Coronary artery (tissue), 2 donors: ENCODE data around the gene RPL13A.
"Not testable (repeated sequence)": the region's sequence is repeated elsewhere in the genome, so short reads cannot be mapped to it uniquely, and the experiment has no call there.

ENCODE experiments used
- DNase-seq: peaks from one replicate; pipeline ENCODE4 v3.0.0-alpha.2; 2017; ENCODE audit warnings: low spot score
- H3K27ac ChIP-seq, 2 donors: fragments of 200-600 bp; sonication (generic); one replicate each; pipeline ENCODE4 v1.5.1; 2016 to 2019
- H3K4me3 ChIP-seq: fragments of 200-600 bp; sonication (generic); 2 replicates; pipeline ENCODE4 v1.5.1; 2016; ENCODE audit warnings: mild to moderate bottlenecking, moderate library complexity
- TF ChIP-seq, protein P1 (sequence below): fragments of 200-600 bp; sonication (generic); IDR thresholded peaks from one replicate; pipeline ENCODE4 v1.5.1; 2019; ENCODE audit warnings: antibody characterized with exemption

Gene RPL13A

DNA sequence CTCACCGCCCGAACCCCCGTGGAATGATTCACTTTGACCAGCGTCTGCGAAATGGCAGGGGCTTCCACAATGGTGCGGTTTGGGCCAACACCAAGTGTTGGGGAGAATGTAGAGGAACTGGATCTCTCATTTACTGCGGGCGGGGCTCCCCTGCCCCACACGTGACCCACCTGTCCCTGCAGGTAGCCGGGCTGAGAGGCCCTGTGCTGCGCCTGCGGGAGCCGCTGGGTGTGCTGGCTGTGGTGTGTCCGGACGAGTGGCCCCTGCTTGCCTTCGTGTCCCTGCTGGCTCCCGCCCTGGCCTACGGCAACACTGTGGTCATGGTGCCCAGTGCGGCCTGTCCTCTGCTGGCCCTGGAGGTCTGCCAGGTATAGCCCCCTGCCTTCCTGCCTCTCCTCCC, 19.2 kb upstream of the RPL13A start:
- TF ChIP-seq, protein P1, sequence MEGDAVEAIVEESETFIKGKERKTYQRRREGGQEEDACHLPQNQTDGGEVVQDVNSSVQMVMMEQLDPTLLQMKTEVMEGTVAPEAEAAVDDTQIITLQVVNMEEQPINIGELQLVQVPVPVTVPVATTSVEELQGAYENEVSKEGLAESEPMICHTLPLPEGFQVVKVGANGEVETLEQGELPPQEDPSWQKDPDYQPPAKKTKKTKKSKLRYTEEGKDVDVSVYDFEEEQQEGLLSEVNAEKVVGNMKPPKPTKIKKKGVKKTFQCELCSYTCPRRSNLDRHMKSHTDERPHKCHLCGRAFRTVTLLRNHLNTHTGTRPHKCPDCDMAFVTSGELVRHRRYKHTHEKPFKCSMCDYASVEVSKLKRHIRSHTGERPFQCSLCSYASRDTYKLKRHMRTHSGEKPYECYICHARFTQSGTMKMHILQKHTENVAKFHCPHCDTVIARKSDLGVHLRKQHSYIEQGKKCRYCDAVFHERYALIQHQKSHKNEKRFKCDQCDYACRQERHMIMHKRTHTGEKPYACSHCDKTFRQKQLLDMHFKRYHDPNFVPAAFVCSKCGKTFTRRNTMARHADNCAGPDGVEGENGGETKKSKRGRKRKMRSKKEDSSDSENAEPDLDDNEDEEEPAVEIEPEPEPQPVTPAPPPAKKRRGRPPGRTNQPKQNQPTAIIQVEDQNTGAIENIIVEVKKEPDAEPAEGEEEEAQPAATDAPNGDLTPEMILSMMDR: no peak
- no peak for DNase-seq
- H3K4me3 ChIP-seq: no peak overlapping the region
- H3K27ac ChIP-seq: peak overlapping the region in 1 of 2 donors; percentile 80

DNA sequence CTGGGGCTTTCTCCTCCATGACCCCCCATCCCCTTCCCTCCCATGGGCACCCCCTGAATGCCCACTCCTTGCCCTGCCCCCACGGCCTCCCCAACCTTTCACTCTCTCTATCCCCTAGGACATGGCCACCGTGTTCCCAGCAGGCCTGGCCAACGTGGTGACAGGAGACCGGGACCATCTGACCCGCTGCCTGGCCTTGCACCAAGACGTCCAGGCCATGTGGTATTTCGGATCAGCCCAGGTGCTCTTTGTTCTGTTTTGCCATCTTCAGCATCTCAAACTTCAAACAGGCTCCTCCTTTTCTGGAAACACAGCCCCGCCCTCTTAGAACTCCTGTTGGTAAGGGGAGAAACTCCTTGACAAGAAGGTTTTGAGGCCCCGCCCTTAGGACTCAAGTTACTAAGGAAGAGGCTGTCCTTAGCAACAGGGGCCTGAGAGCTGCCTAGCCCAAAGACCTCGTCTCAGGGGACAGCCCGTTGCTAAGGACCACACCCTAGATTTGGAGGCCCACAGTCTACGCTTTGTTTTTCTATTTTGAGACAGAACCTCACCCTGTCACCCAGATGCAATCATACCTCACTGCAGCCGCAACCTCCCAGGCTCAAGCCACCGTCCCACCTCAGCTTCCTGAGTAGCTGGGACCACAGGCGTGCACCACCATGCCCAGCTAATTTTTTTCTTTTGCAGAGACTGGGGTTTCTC, 18.5 kb upstream of the RPL13A start:
- DNase-seq: no peak
- Histone ChIP-seq H3K27ac (peak overlapping the region in 1 of 2 donors; percentile 80), H3K4me3 (no peak overlapping the region)
- TF ChIP-seq, protein P1: no peak

DNA sequence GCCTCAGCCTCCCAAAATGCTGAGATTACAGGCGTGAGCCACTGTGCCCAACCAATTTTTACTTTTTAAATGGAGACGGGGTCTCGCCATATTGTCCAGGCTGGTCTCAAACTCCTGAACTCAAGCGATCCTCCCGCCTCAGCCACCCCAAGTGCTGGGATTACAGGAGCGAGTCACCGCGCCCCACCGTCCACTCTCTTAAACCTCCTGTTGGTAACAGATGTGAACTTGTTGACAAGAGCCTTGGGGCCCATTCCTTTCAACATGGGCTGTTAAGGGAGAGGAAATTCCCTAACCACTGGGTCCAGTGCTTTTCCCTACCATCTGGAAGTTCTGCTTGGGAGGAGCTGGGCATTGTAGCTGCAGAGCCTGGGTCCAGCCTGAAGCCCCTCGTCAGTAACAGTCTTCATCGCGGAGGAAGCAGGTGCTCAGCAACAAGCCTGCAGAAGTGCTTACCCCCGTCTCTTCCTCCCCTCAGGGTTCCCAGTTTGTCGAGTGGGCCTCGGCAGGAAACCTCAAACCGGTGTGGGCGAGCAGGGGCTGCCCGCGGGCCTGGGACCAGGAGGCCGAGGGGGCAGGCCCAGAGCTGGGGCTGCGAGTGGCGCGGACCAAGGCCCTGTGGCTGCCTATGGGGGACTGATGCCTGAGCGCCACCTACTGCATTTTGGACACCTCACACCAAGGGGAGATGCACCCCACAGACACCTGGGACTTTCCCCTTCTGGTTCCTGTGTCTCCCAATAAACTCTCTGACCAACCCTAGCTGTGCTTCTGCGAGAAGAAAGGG, 17.4 kb upstream of the RPL13A start:
- DNase-seq: no peak
- peak overlapping the region in 1 of 2 donors; percentile 68 for H3K27ac ChIP-seq
- TF ChIP-seq, protein P1: no peak
- H3K4me3 ChIP-seq: no peak overlapping the region

DNA sequence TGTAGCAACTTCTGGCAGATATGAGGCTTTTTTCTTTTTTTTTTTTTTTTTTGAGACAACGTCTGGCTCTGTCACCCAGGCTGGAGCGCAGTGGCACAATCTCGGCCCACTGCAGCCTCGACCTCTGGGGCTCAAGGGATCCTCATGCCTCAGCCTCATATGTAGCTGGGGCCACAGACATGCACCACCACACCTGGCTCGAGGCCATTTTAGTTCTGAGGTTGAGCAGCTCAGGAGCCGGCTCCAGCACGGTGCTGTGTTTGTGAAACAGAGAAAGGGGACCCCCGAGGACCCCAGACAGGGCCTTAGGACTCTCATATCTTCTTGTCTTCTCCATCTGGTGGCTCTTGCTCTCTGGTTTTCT, 16.8 kb upstream of the RPL13A start:
- TF ChIP-seq, protein P1: no peak
- DNase-seq: no peak
- peak overlapping the region in 1 of 2 donors; percentile 16 for H3K27ac ChIP-seq
- H3K4me3 ChIP-seq: no peak overlapping the region

DNA sequence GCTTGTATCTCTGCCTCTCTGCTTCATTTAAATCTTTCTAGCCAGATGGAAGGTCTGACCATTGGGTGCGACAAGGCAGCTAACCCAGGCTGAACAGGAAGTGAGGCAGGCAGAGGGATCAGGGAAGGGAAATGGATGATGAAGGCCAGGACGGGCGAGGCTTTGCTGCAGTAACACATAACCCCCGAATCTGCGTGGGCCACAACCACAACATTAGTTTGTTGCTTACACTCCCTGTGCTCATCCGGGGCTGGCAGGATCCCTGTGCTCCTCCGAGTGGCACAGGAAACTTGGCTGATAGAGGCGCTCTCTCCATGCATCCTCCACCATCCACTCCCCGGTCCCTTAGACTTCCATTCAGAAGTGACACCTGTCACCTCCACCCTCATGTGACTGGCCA, 14.5 kb upstream of the RPL13A start:
- no peak for DNase-seq
- TF ChIP-seq, protein P1: no peak
- no peak overlapping the region for H3K27ac ChIP-seq

DNA sequence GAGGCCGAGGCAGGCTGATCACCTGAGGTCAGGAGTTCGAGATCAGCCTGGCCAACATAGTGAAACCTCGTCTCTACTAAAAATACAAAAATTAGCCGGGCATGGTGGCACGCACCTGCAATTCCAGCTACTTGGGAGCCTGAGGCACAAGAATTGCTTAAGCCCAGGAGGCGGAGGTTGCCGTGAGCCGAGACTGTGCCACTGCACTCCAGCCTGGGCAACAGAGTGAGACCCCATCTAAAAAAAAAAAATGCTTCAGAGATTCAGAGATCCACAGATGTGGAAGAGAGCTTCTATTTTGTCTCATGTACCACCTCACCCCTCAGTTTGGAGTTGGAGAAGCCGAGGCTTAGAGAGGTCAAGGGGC, 13.9 kb upstream of the RPL13A start:
- peak overlapping the region; percentile 54 to 88 for H3K27ac ChIP-seq
- peak overlapping the region; percentile 85 for H3K4me3 ChIP-seq
- DNase-seq: not testable (repeated sequence)

More for the DNA sequence above, 14.5 kb upstream of the RPL13A start:
- H3K4me3 ChIP-seq: no peak overlapping the region

DNA sequence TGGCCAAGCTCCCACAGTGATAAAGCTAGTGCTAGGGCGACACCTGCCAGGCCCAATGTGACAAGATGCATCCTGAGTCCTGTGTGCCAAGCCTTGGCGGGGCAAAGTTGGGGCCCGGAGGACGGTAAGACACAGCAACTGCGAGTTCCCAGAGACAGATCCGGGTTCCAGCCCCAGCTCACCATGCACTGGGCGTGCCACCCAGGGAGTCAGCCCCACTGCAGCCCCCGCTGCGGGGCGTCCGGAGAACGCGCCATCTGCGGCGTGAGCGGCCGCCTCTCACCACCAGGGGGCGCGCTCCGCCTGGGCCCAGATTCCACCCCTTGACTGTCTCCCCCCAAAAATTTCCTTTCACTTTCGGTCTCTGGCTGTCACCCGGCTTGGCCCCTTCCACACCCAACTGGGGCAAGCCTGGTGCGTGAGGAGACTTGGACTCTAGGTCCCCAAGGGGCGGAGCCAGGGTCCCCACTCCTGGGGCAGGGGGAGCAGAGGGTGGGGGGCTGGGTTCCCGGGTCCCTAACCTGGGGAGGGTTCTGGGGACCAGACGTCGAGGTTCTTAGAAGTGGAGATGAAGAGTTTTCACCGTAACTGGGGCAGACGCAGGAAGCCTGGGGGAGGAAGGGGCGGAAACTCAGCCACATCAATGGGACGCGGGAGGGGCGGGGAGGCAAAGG, 13.4 kb upstream of the RPL13A start, which contains the start of gene FLT3LG:
Gene FLT3LG, plus strand, starts transcription at position 348 of the 674 bp plus-strand sequence. CDS start 425 bp downstream, outside the sequence.
- TF ChIP-seq, protein P1: peak; percentile 99
- H3K4me3 ChIP-seq: peak within 1 kb of the TSS; percentile 85
- peak within 1 kb of the TSS; percentile 54 to 88 for H3K27ac ChIP-seq
- peak; percentile 91 for DNase-seq
